GM12878 (cell line): ENCODE results near the gene KCNE4.

ENCODE experiments used
- BHLHE40 ChIP-seq, 2 experiments: fragments of 450-650 bp in 1 of 2; IDR thresholded peaks; 2 replicates each; pipeline ENCODE4 v1.6.1; 2011 to 2017; ENCODE audit warnings: low read depth in 2 of 2, borderline replicate concordance in 1 of 2, improper control_type of control experiment in 1 of 2, low read length in 1 of 2, mild to moderate bottlenecking in 1 of 2
- EP300 ChIP-seq, 2 experiments: fragments of 150-350 bp in 1 of 2; IDR thresholded peaks; 2 replicates each; pipeline ENCODE4 v1.6.1; 2011 to 2012; ENCODE audit warnings: low read depth in 2 of 2, low read length in 2 of 2, borderline replicate concordance in 1 of 2, improper control_type of control experiment in 1 of 2, inconsistent platforms in 1 of 2; ENCODE audit not compliant: control insufficient read depth in 1 of 2
- MTA3 ChIP-seq: IDR thresholded peaks from 2 replicates; pipeline ENCODE4 v1.6.1; 2012; ENCODE audit warnings: low read length, inconsistent platforms, borderline replicate concordance
- POLR2A ChIP-seq: IDR thresholded peaks from 2 replicates; pipeline ENCODE4 v1.6.1; 2011; ENCODE audit warnings: low read depth, mild to moderate bottlenecking, low read length
- POLR2AphosphoS5 ChIP-seq: IDR thresholded peaks from 2 replicates; pipeline ENCODE4 v1.6.1; 2011; ENCODE audit warnings: mild to moderate bottlenecking, low read length, inconsistent platforms
- SREBF2 ChIP-seq: IDR thresholded peaks from 2 replicates; pipeline ENCODE4 v1.6.1; 2012; ENCODE audit warnings: mild to moderate bottlenecking, low read length
- ZNF274 ChIP-seq: IDR thresholded peaks from one replicate; pipeline ENCODE4 v1.8.0; 2011; ENCODE audit not compliant: insufficient read length, insufficient read depth
- TF ChIP-seq, protein P1 (sequence below), 3 experiments: IDR thresholded peaks in 2 of 3; conservative IDR thresholded peaks in 1 of 3; 2 replicates each; pipeline ENCODE4 v1.5.1; 2011; ENCODE audit warnings: low read depth in 3 of 3, low read length in 3 of 3, mild to moderate bottlenecking in 3 of 3, control low read depth in 2 of 3, moderate library complexity in 2 of 3, inconsistent platforms in 1 of 3, mixed read lengths in 1 of 3; ENCODE audit not compliant: control insufficient read depth in 2 of 3, insufficient read depth in 1 of 3; ENCODE audit errors: extremely low read depth in 1 of 3
- TF ChIP-seq, protein P2 (sequence below): IDR thresholded peaks from 2 replicates; pipeline ENCODE4 v1.6.1; 2012; ENCODE audit warnings: low read depth, low read length, improper control_type of control experiment

DNA sequence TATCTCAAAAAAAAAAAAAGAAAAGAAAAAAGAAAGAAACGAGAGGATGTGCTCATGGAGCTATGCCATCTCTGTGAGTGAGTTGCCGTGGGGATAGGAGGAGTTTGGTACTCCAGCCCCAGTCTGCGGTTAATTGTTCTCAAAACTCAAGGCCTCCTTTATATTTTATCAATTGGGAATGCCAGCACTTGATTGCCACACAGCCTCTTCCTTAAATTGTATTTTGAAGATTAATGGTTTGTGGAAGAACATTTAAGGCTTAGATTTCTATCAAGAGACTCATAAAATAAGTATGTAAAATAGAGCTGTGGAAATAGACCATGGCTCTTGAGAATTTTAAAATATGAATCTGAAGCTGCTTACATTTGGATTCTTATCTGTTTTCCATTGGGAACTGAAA, 29.8 kb downstream of the KCNE4 start:
- TF ChIP-seq, protein P1, sequence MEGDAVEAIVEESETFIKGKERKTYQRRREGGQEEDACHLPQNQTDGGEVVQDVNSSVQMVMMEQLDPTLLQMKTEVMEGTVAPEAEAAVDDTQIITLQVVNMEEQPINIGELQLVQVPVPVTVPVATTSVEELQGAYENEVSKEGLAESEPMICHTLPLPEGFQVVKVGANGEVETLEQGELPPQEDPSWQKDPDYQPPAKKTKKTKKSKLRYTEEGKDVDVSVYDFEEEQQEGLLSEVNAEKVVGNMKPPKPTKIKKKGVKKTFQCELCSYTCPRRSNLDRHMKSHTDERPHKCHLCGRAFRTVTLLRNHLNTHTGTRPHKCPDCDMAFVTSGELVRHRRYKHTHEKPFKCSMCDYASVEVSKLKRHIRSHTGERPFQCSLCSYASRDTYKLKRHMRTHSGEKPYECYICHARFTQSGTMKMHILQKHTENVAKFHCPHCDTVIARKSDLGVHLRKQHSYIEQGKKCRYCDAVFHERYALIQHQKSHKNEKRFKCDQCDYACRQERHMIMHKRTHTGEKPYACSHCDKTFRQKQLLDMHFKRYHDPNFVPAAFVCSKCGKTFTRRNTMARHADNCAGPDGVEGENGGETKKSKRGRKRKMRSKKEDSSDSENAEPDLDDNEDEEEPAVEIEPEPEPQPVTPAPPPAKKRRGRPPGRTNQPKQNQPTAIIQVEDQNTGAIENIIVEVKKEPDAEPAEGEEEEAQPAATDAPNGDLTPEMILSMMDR (IDR thresholded peaks at IDR 0.05 in 2 of 3, conservative IDR thresholded peaks at IDR 0.05 in 1 of 3; ENCODE audit: control insufficient read depth in 2 of 3, extremely low read depth in 1 of 3, insufficient read depth in 1 of 3, low read depth in 3 of 3, low read length in 3 of 3), result no peak
- TF ChIP-seq MTA3 (no peak), POLR2A (no peak), POLR2AphosphoS5 (no peak), EP300 (IDR thresholded peaks at IDR 0.05; ENCODE audit: borderline replicate concordance in 1 of 2, control insufficient read depth in 1 of 2, low read depth in 2 of 2, low read length in 2 of 2) (no peak), ZNF274 (no peak), BHLHE40 (IDR thresholded peaks at IDR 0.05; ENCODE audit: borderline replicate concordance in 1 of 2, low read depth in 2 of 2, low read length in 1 of 2) (no peak), SREBF2 (no peak)
- TF ChIP-seq, protein P2, sequence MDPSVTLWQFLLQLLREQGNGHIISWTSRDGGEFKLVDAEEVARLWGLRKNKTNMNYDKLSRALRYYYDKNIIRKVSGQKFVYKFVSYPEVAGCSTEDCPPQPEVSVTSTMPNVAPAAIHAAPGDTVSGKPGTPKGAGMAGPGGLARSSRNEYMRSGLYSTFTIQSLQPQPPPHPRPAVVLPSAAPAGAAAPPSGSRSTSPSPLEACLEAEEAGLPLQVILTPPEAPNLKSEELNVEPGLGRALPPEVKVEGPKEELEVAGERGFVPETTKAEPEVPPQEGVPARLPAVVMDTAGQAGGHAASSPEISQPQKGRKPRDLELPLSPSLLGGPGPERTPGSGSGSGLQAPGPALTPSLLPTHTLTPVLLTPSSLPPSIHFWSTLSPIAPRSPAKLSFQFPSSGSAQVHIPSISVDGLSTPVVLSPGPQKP, result no peak
